ENCODE measurements around the gene DMXL2.

Gene DMXL2

DNA sequence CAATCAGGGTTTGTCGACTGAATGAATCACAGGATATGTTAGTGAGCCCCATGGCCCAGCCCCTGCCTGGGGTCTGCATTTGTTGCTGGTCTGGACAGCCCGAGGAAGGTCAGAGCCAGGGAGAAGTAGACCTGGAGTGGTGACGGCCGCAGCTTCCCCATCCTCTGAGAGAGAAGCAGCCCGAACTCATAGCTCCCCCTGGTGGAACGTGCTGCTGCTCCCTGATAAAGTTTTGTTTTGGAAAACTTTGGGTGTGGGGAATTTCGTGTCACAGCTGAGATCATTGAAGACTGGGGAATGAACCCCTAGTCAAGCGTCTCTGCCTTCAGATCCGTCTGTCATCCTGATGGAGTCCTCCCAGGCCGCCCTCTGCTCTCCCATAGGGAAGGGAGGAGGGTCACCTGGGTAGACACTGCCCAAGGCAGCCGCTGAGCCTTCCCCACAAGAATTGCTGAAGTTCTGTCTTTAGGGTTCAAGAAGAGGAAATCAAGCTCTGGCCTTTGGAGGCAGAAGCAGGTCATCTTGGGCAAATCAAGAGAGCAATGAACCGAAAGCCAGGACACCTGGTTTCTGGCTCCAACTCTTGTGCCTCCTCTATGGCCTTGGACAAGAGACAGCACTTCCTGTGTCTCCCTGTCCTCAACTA, 220.6 kb downstream of the DMXL2 start:
- DNase-seq: no peak

GRCh38 chr15:51401051-51401780, 221.4 kb downstream of the DMXL2 start:
- no peak for DNase-seq

DNA sequence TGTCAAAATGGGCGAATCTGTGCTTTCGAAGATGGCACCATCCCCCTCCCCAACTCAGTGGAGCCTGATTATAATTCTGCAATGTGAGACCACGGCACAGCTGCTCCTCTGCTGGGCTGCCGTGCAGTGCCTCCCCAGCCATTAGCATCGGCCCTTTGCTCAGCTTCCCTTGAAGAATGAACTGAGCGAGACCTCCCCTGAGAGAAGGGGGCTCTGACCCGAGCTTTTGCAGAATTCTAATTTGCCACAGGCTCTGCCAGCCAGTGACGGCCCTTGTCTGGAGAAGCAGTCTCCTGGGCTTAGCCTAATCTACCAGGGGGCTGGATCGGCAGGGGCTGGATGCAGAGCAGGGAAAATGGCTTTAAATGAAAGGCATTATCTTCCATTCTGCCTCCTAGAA, 223.9 kb downstream of the DMXL2 start:
- no peak for DNase-seq
